SU-DHL-6 (cell line): ENCODE data around the gene FBLN5.

ENCODE experiments used
- H2AFZ ChIP-seq: fragments of 200-600 bp; sonication (generic); 2 replicates; pipeline ENCODE4 v1.6.1; 2014; ENCODE audit warnings: low read depth, mild to moderate bottlenecking, moderate library complexity, mixed read lengths, antibody characterized with exemption, low read length; ENCODE audit not compliant: severe bottlenecking
- H3F3A ChIP-seq: fragments of 200-600 bp; shearing (Covaris generic); 2 replicates; pipeline ENCODE4 v1.6.0; 2016; ENCODE audit warnings: antibody characterized with exemption, mild to moderate bottlenecking; ENCODE audit not compliant: insufficient read depth
- H3K27ac ChIP-seq: fragments of 200-600 bp; sonication (generic); 2 replicates; pipeline ENCODE4 v1.5.1; 2016; ENCODE audit warnings: low read depth, mild to moderate bottlenecking, low read length, moderate library complexity, mixed read lengths
- H3K27me3 ChIP-seq: fragments of 200-600 bp; sonication (generic), shearing (Covaris generic); 2 replicates; pipeline ENCODE4 v1.6.0; 2014; ENCODE audit warnings: mild to moderate bottlenecking, low read length
- H3K36me3 ChIP-seq: fragments of 200-600 bp; sonication (generic); 2 replicates; pipeline ENCODE4 v1.6.1; 2014; ENCODE audit warnings: mild to moderate bottlenecking, low read length, mixed read lengths
- H3K4me2 ChIP-seq: fragments of 300-600, 200-600 bp; shearing (Covaris generic), sonication (generic); 2 replicates; pipeline ENCODE4 v1.6.0; 2014; ENCODE audit warnings: low read length, low read depth, mild to moderate bottlenecking; ENCODE audit not compliant: poor library complexity, severe bottlenecking
- H3K4me3 ChIP-seq: fragments of 200-600 bp; sonication (generic); 2 replicates; pipeline ENCODE4 v1.5.1; 2014; ENCODE audit warnings: antibody characterized with exemption, low read length, mild to moderate bottlenecking, mixed read lengths; ENCODE audit not compliant: insufficient read depth, poor library complexity, severe bottlenecking
- H3K79me2 ChIP-seq: fragments of 200-600 bp; sonication (generic); 2 replicates; pipeline ENCODE4 v1.6.1; 2014; ENCODE audit warnings: mild to moderate bottlenecking, low read length, moderate library complexity; ENCODE audit not compliant: insufficient read depth
- H3K9ac ChIP-seq: fragments of 200-600 bp; sonication (generic); 2 replicates; pipeline ENCODE4 v1.7.0; 2014; ENCODE audit warnings: mild to moderate bottlenecking, low read length
- H3K9me2 ChIP-seq: fragments of 200-600 bp; sonication (generic); replicated peaks from 2 replicates; pipeline ENCODE4 v1.6.1; 2014; ENCODE audit warnings: low read length; ENCODE audit not compliant: insufficient read depth
- H3K9me3 ChIP-seq: fragments of 200-600 bp; sonication (generic); 2 replicates; pipeline ENCODE4 v1.6.1; 2014; ENCODE audit warnings: low read length, mixed read lengths; ENCODE audit not compliant: insufficient read depth
- H4K20me1 ChIP-seq: fragments of 200-600 bp; sonication (generic); 2 replicates; pipeline ENCODE4 v1.6.1; 2014; ENCODE audit warnings: low read depth, mild to moderate bottlenecking, antibody characterized with exemption, low read length, moderate library complexity, mixed read lengths
- EZH2phosphoT487 ChIP-seq: fragments of 200-600 bp; sonication (generic), shearing (Covaris generic); conservative IDR thresholded peaks from 2 replicates; pipeline ENCODE4 v1.6.1; 2018; ENCODE audit warnings: mild to moderate bottlenecking, antibody characterized with exemption, low read length, moderate library complexity, mixed read lengths
- TF ChIP-seq, protein P1 (sequence below): fragments of 200-600 bp; sonication (generic); IDR thresholded peaks from one replicate; pipeline ENCODE4 v1.5.1; 2017; ENCODE audit warnings: antibody characterized with exemption, mild to moderate bottlenecking, low read length, moderate library complexity; ENCODE audit not compliant: insufficient read depth, poor library complexity, severe bottlenecking

FBLN5 gene

DNA sequence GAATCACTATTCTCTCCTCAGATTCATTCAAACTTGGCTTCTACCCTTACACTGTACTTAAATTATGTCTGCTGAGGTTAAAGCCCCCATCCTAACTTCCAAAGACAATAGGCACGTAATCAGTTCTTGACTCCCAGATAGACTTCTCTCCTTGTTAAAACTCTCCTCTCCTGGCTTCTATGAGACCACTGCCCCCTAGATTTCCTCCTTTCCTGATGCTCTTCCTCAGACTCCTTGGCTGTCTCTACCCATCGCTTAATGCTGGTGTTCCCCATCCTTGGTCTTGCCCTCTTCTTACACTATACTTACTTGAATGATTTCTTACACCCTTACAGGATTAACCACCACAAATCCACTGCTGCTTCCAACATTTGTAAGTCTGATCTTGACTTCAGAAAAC, 112.9 kb downstream of the FBLN5 start:
- H3K27ac ChIP-seq = no peak overlapping the region
- H3K9me3 ChIP-seq = 0 out of 2 replicates have a peak, but pooled peaks cover under 1% of the 10 kb centered on the region
- no peaks in the 10 kb centered on the region for H3K79me2 ChIP-seq
- H3K4me3 ChIP-seq = no peak overlapping the region
- no peaks in the 10 kb centered on the region for H4K20me1 ChIP-seq
- no peaks in the 10 kb centered on the region for H3F3A ChIP-seq
- H2AFZ ChIP-seq = no peak overlapping the region
- TF ChIP-seq, protein P1, sequence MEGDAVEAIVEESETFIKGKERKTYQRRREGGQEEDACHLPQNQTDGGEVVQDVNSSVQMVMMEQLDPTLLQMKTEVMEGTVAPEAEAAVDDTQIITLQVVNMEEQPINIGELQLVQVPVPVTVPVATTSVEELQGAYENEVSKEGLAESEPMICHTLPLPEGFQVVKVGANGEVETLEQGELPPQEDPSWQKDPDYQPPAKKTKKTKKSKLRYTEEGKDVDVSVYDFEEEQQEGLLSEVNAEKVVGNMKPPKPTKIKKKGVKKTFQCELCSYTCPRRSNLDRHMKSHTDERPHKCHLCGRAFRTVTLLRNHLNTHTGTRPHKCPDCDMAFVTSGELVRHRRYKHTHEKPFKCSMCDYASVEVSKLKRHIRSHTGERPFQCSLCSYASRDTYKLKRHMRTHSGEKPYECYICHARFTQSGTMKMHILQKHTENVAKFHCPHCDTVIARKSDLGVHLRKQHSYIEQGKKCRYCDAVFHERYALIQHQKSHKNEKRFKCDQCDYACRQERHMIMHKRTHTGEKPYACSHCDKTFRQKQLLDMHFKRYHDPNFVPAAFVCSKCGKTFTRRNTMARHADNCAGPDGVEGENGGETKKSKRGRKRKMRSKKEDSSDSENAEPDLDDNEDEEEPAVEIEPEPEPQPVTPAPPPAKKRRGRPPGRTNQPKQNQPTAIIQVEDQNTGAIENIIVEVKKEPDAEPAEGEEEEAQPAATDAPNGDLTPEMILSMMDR = no peak
- no peak for TF ChIP-seq EZH2phosphoT487
- no peak overlapping the region for H3K4me2 ChIP-seq
- no peaks in the 10 kb centered on the region for H3K9me2 ChIP-seq
- H3K36me3 ChIP-seq = no peaks in the 10 kb centered on the region
- no peaks in the 10 kb centered on the region; the same call in 1 of the 2 replicates for H3K27me3 ChIP-seq
- no peak overlapping the region for H3K9ac ChIP-seq

DNA sequence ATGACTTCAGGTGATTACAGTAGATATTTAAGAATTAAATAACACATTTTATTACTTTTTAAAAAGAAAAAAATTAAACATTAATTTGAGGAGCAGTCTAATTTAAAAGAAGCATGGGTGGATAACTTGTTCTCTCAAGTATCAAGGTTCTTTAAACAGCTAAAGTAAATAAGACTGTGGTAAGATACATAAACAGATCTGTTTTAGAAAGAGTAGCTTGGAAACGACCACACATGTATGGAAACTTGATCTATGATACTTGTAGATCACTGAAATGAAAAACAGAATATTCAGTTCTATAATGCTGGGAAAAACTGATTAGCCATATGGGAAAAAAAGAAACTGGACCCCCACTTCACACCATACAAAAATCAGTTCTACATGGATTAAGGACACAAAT, 116.2 kb downstream of the FBLN5 start:
- Histone ChIP-seq H3K27ac (no peak overlapping the region), H4K20me1 (no peaks in the 10 kb centered on the region), H3K36me3 (no peaks in the 10 kb centered on the region), H3K4me2 (no peak overlapping the region), H3K9me3 (no peaks in the 10 kb centered on the region), H2AFZ (no peak overlapping the region), H3K27me3 (no peaks in the 10 kb centered on the region; the same call in 1 of the 2 replicates), H3K79me2 (no peaks in the 10 kb centered on the region), H3K4me3 (no peak overlapping the region), H3K9ac (no peak overlapping the region), H3K9me2 (no peaks in the 10 kb centered on the region), H3F3A (no peaks in the 10 kb centered on the region)
- TF ChIP-seq, protein P1 = no peak
- TF ChIP-seq EZH2phosphoT487 = no peak

DNA sequence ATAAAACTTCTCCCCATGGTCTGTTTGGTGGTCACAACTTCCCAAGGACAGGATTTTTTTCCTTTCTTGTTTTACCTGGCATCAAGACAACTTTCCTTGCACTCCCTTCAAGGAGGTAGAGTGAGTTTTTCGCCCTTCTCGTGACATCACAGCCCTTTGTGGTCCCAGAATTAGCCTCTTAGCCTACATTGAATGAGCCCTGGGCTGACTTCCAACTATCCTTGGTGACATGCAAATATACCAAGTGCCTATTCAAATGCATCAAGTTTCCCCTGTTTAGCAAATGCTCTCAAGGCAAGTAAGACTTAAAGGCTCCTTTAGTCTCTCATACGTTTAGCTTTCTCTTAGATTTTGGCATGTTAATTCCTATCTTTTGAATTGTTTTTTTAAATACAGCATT, 116.7 kb downstream of the FBLN5 start:
- Histone ChIP-seq H3K36me3 (no peaks in the 10 kb centered on the region), H2AFZ (no peak overlapping the region), H3K4me3 (no peak overlapping the region), H3K27me3 (no peaks in the 10 kb centered on the region; the same call in 1 of the 2 replicates), H3K9me2 (no peaks in the 10 kb centered on the region), H3K79me2 (no peaks in the 10 kb centered on the region), H3K9ac (no peak overlapping the region), H3F3A (no peaks in the 10 kb centered on the region), H3K27ac (no peak overlapping the region), H3K9me3 (no peaks in the 10 kb centered on the region), H4K20me1 (no peaks in the 10 kb centered on the region), H3K4me2 (no peak overlapping the region)
- TF ChIP-seq, protein P1 = no peak
- TF ChIP-seq EZH2phosphoT487 = no peak

DNA sequence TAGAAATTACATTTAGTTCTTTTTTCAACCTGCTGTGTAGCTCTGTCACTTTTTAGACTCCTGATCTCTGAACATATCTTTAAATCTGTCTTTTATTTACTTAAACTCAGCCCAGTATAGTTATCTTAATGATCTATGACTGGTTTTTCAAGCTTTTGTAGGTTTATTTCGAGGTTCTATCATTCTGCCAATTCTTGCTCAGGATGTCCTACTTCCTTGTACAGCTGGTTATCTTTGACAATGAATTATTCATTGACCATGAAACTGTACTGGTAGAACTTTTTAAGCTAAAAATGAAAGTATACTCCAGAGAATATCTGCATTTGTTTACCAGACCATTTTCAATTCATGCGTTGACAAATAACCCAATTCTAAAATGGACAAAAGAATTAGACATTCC, 118.0 kb downstream of the FBLN5 start:
- TF ChIP-seq EZH2phosphoT487 = no peak
- TF ChIP-seq, protein P1 = no peak
- no peak overlapping the region for H2AFZ ChIP-seq
- H3K27me3 ChIP-seq = no peaks in the 10 kb centered on the region; the same call in 1 of the 2 replicates
- no peaks in the 10 kb centered on the region for H3K79me2 ChIP-seq
- H4K20me1 ChIP-seq = no peaks in the 10 kb centered on the region
- no peaks in the 10 kb centered on the region for H3F3A ChIP-seq
- H3K4me3 ChIP-seq = no peak overlapping the region
- H3K9me3 ChIP-seq = no peaks in the 10 kb centered on the region
- no peak overlapping the region for H3K4me2 ChIP-seq
- H3K36me3 ChIP-seq = no peaks in the 10 kb centered on the region
- H3K9ac ChIP-seq = no peak overlapping the region
- no peaks in the 10 kb centered on the region for H3K9me2 ChIP-seq
- H3K27ac ChIP-seq = no peak overlapping the region
